Measurements from ENCODE around the gene HHAT.

- TF ChIP-seq EZH2 (IDR thresholded peaks at IDR 0.05; ENCODE audit: insufficient read depth, low read length) (no peak), CTCF (IDR thresholded peaks at IDR 0.05; ENCODE audit: insufficient read depth, low read depth, low read length) (no peak)
Observed at GRCh38 chr1:210706246-210706645, 377.5 kb downstream of the HHAT start.
